HepG2 (cell line): ENCODE results near the gene PIGR. TPM values are rescaled to one million over a fixed set of nuclear protein-coding genes. Genes with fewer than 3 reads are reported as not detected.

Experiments
- ATF4 ChIP-seq, 2 experiments: fragments of 450-650 bp in 1 of 2; sonication (generic) in 1 of 2; formaldehyde crosslinking; IDR thresholded peaks; 2 replicates each; pipeline versions ENCODE4 v1.5.0 to v1.8.0; 2020 to 2022; ENCODE audit warnings: mild to moderate bottlenecking in 1 of 2, missing genetic modification reagents in 1 of 2
- CTCF ChIP-seq: sonication (generic); formaldehyde crosslinking; IDR thresholded peaks from 2 replicates; pipeline ENCODE4 v1.5.0; 2020; ENCODE audit warnings: mild to moderate bottlenecking, missing genetic modification reagents, moderate library complexity
- FOXO1 ChIP-seq: sonication (generic); formaldehyde crosslinking; IDR thresholded peaks from 2 replicates; pipeline ENCODE4 v1.4.0; 2020; ENCODE audit warnings: missing genetic modification reagents
- GRHL1 ChIP-seq: sonication (generic); formaldehyde crosslinking; conservative IDR thresholded peaks from 2 replicates; pipeline ENCODE4 v1.8.0; 2022; ENCODE audit warnings: missing genetic modification reagents
- NKX3-1 ChIP-seq: sonication (generic); formaldehyde crosslinking; IDR thresholded peaks from 2 replicates; pipeline ENCODE4 v1.5.0; 2020; ENCODE audit warnings: missing genetic modification reagents
- PAWR ChIP-seq: sonication (generic); formaldehyde crosslinking; IDR thresholded peaks from 2 replicates; pipeline ENCODE4 v1.4.0; 2020; ENCODE audit warnings: missing genetic modification reagents, mild to moderate bottlenecking, borderline replicate concordance
- RNF2 ChIP-seq: fragments of 450-650 bp; conservative IDR thresholded peaks from 2 replicates; pipeline ENCODE4 v1.6.1; 2016; ENCODE audit warnings: low read depth
- YY1 ChIP-seq: IDR thresholded peaks from 2 replicates; pipeline ENCODE4 v1.6.1; 2011; ENCODE audit warnings: low read length, low read depth, moderate library complexity, mild to moderate bottlenecking; ENCODE audit not compliant: insufficient read depth, insufficient replicate concordance
- ZNF143 ChIP-seq: sonication (generic); formaldehyde crosslinking; IDR thresholded peaks from 2 replicates; pipeline ENCODE4 v1.4.0; 2020; ENCODE audit warnings: missing genetic modification reagents
- ZNF18 ChIP-seq: sonication (generic); formaldehyde crosslinking; IDR thresholded peaks from 2 replicates; pipeline ENCODE4 v1.8.0; 2022; ENCODE audit warnings: mild to moderate bottlenecking, missing genetic modification reagents; ENCODE audit not compliant: insufficient replicate concordance
- ZNF263 ChIP-seq: sonication (generic); formaldehyde crosslinking; IDR thresholded peaks from 2 replicates; pipeline ENCODE4 v1.4.0; 2020; ENCODE audit warnings: missing genetic modification reagents
- ZNF367 ChIP-seq: sonication (generic); formaldehyde crosslinking; IDR thresholded peaks from 2 replicates; pipeline ENCODE4 v1.4.0; 2020; ENCODE audit warnings: missing genetic modification reagents, borderline replicate concordance
- ZNF432 ChIP-seq: sonication (generic); formaldehyde crosslinking; IDR thresholded peaks from 2 replicates; pipeline ENCODE4 v1.5.0; 2020; ENCODE audit warnings: missing genetic modification reagents, mild to moderate bottlenecking, borderline replicate concordance
- ZNF672 ChIP-seq: sonication (generic); formaldehyde crosslinking; IDR thresholded peaks from 2 replicates; pipeline ENCODE4 v1.8.1; 2022; ENCODE audit warnings: missing genetic modification reagents
- ZNF720 ChIP-seq: sonication (generic); formaldehyde crosslinking; IDR thresholded peaks from 2 replicates; pipeline ENCODE4 v1.4.0; 2020; ENCODE audit warnings: missing genetic modification reagents
- ZSCAN22 ChIP-seq: sonication (generic); formaldehyde crosslinking; IDR thresholded peaks from 2 replicates; pipeline ENCODE4 v1.4.0; 2020; ENCODE audit warnings: mild to moderate bottlenecking, missing genetic modification reagents
- polyA plus RNA-seq, 8 experiments: library from polyadenylated mRNA; depleted of rRNA in 3 of 8; stranded (reverse) in 7 of 8; unstranded in 1 of 8; fragments of >200 nt; fragmentation: Illumina TruSeq in 4 of 8; extraction: Trizol in 4 of 8; gene quantifications; 2 replicates each; pipeline versions ENCODE4 v1.2.1 to v1.2.3, GENCODE V29; 2011 to 2016; ENCODE audit warnings: low read depth in 4 of 8, missing spikeins in 1 of 8, mixed read lengths in 1 of 8; ENCODE audit not compliant: insufficient read depth in 1 of 8
- total RNA-seq, 5 experiments: library from RNA; depleted of rRNA; stranded (reverse); fragments of >200 nt; fragmentation: Illumina TruSeq; extraction: Trizol; gene quantifications; 2 replicates each; pipeline ENCODE4 v1.2.3, GENCODE V29; 2016; ENCODE audit warnings: low read depth in 1 of 5
- TF ChIP-seq, protein P1 (sequence below): sonication (generic); formaldehyde crosslinking; IDR thresholded peaks from 2 replicates; pipeline ENCODE4 v1.4.0; 2020; ENCODE audit warnings: missing genetic modification reagents, borderline replicate concordance
- TF ChIP-seq, protein P2 (sequence below): sonication (generic); formaldehyde crosslinking; IDR thresholded peaks from 2 replicates; pipeline ENCODE4 v1.5.0; 2020; ENCODE audit warnings: missing genetic modification reagents, mild to moderate bottlenecking, borderline replicate concordance

The PIGR gene
- total and polyA plus RNA-seq, 2 of the 13 experiments (the other 11 are each of a cell fraction or from before 2014, with no cell fraction given): not detected

DNA sequence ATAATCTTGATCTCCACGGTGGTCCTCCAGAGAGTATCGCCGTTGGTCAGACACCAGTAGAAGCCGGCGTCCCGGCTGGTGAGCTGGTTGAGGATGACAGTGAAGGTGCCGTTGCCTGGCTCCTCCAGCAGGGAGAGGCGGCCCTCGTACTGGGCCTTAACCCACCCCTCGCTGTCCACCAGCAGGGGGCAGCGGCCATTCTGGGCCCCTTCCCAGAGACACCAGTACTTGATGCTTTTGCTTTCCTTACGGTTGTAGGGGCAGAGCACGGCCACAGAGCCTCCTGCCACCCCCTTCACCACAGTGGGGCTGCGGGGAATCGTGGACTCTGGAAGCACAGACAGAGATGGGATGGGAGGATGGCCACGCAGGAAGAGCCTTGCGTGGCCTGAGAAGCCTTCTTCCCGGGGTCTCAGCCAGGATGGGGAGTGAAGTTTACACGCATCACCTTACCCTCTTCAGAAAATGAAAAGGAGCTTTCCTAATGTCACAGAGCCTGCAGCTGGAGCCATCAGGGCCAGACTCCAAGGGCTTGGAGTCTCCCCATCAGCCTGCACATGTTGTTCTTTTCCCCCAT is 10.7 kb downstream of the PIGR start (continued):
- no peak for TF ChIP-seq GRHL1
- no peak for TF ChIP-seq NKX3-1
- TF ChIP-seq YY1: peak; percentile 47
- no peak for TF ChIP-seq RNF2
- no peak for TF ChIP-seq ATF4 (CRISPR knock-in tag; IDR thresholded peaks at IDR 0.05)
- TF ChIP-seq ZNF263 (CRISPR knock-in tag): no peak
- TF ChIP-seq CTCF (CRISPR knock-in tag): peak; percentile 96
- TF ChIP-seq, protein P1, sequence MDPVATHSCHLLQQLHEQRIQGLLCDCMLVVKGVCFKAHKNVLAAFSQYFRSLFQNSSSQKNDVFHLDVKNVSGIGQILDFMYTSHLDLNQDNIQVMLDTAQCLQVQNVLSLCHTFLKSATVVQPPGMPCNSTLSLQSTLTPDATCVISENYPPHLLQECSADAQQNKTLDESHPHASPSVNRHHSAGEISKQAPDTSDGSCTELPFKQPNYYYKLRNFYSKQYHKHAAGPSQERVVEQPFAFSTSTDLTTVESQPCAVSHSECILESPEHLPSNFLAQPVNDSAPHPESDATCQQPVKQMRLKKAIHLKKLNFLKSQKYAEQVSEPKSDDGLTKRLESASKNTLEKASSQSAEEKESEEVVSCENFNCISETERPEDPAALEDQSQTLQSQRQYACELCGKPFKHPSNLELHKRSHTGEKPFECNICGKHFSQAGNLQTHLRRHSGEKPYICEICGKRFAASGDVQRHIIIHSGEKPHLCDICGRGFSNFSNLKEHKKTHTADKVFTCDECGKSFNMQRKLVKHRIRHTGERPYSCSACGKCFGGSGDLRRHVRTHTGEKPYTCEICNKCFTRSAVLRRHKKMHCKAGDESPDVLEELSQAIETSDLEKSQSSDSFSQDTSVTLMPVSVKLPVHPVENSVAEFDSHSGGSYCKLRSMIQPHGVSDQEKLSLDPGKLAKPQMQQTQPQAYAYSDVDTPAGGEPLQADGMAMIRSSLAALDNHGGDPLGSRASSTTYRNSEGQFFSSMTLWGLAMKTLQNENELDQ (CRISPR knock-in tag): no peak
- no peak for TF ChIP-seq ZNF432 (CRISPR knock-in tag)
- no peak for TF ChIP-seq ZNF18
- TF ChIP-seq ZNF720 (CRISPR knock-in tag): no peak
- no peak for TF ChIP-seq ZNF367 (CRISPR knock-in tag)
- no peak for TF ChIP-seq ZNF672 (CRISPR knock-in tag)
- TF ChIP-seq, protein P2, sequence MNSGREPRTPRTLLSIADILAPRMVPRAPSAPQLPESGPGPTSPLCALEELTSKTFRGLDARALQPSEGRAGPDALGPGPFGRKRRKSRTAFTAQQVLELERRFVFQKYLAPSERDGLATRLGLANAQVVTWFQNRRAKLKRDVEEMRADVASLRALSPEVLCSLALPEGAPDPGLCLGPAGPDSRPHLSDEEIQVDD (CRISPR knock-in tag): no peak
- no peak for TF ChIP-seq ZSCAN22
- no peak for TF ChIP-seq ZNF143 (CRISPR knock-in tag)
- TF ChIP-seq FOXO1: no peak
- no peak for TF ChIP-seq PAWR (CRISPR knock-in tag)
